Measurements from ENCODE around the gene RBCK1. TPM values are rescaled to one million over a fixed set of nuclear protein-coding genes. Genes with fewer than 3 reads are reported as not detected.

RBCK1 gene
- total RNA-seq, 1 donor from 2014 or later, result 65.2 TPM

GRCh38 chr20:404088-404487 is 4.0 kb upstream of the RBCK1 start:
- Mint-ChIP-seq H3K36me3 (ENCODE audit: low read depth) (no peaks in the 10 kb centered on the region), H3K27ac (ENCODE audit: unreplicated experiment) (no peak overlapping the region), H3K4me3 (peak overlapping the region; percentile 73), H3K4me1 (peaks cover 26% of the 10 kb centered on the region), H3K27me3 (ENCODE audit: low read depth) (no peaks in the 10 kb centered on the region), H3K9me3 (peaks cover 3% of the 10 kb centered on the region)
- no peak for DNase-seq (ENCODE audit: low read depth, low spot score)
- TF ChIP-seq CTCF (conservative IDR thresholded peaks at IDR 0.05), result no peak

- TF ChIP-seq CTCF (conservative IDR thresholded peaks at IDR 0.05), result no peak
- no peak overlapping the region for H3K27ac Mint-ChIP-seq (ENCODE audit: unreplicated experiment)
- H3K9me3 Mint-ChIP-seq, result peaks cover 3% of the 10 kb centered on the region
- peaks cover 13% of the 10 kb centered on the region for H3K36me3 Mint-ChIP-seq (ENCODE audit: low read depth)
- DNase-seq (ENCODE audit: low read depth, low spot score), result no peak
- peak overlapping the region; percentile 91 for H3K4me3 Mint-ChIP-seq
- H3K4me1 Mint-ChIP-seq, result peaks cover 26% of the 10 kb centered on the region
- H3K27me3 Mint-ChIP-seq (ENCODE audit: low read depth), result no peaks in the 10 kb centered on the region
Observed at GRCh38 chr20:406200-407132, 1.6 kb upstream of the RBCK1 start.

- Mint-ChIP-seq H3K27me3 (ENCODE audit: low read depth) (no peaks in the 10 kb centered on the region), H3K9me3 (peaks cover 3% of the 10 kb centered on the region), H3K27ac (ENCODE audit: unreplicated experiment) (peak overlapping the region; percentile 93), H3K4me1 (peaks cover 23% of the 10 kb centered on the region), H3K36me3 (ENCODE audit: low read depth) (peaks cover 21% of the 10 kb centered on the region), H3K4me3 (peak overlapping the region; percentile 91)
- peak; percentile 62 for DNase-seq (ENCODE audit: low read depth, low spot score)
- peak; percentile 50 for TF ChIP-seq CTCF (conservative IDR thresholded peaks at IDR 0.05)
Observed at GRCh38 chr20:407133-407952, 756 bp upstream of the RBCK1 start.

- peaks cover 4% of the 10 kb centered on the region for H3K9me3 Mint-ChIP-seq
- H3K36me3 Mint-ChIP-seq (ENCODE audit: low read depth), result peaks cover 32% of the 10 kb centered on the region
- no peak for DNase-seq (ENCODE audit: low read depth, low spot score)
- no peak for TF ChIP-seq CTCF (conservative IDR thresholded peaks at IDR 0.05)
- H3K4me1 Mint-ChIP-seq, result peaks cover 23% of the 10 kb centered on the region
- H3K4me3 Mint-ChIP-seq, result peak overlapping the region; percentile 88
- no peaks in the 10 kb centered on the region for H3K27me3 Mint-ChIP-seq (ENCODE audit: low read depth)
- peak overlapping the region; percentile 93 for H3K27ac Mint-ChIP-seq (ENCODE audit: unreplicated experiment)
Observed at GRCh38 chr20:408843-409696, 971 bp downstream of the RBCK1 start.

Measured in neural crest cell (in vitro differentiated cells).